ENCODE measurements around the gene CLEC2L. TPM values are rescaled to one million over a fixed set of nuclear protein-coding genes. Genes with fewer than 3 reads are reported as not detected.
A peak's percentile ranks its signal among the peaks of the same experiment; 100 is the strongest.

Gene CLEC2L
- 0.78 TPM for total RNA-seq

DNA sequence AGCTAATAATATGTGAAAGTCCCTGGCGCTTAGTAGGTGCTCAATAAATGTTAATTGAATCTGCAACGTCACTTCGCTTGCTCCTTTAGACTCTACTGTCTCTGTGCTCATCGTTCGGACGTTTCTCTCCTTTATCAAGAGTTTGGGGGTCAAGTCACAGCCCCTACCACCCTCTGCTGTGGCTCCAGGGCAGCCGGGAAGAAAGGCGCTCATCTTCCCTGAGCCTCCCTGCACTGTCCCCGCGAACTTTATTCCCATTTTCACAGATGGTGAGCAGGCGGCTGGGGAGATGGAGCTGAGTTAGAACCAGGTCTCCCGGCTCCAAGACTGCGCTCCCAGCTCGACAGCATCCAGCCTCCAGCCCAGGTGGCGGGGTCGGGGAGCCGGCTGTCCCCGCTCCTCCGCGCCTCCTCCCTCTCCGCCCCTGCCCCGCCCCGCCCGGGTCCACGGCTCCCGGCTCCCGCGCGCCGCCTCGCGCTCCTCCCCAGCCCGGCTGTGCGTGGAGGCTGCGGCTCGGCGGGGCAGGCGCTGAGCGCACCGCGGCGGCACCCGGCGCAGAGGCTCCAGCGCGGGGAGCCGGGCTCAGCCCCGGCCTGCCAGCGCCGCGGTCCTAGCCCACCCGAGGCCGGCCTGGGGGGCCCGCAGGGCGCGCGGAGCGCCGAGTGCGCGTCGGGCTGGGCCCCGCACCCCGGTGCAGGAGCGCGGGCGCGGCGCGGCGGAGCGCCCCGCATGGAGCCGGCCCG is at the start of gene CLEC2L:
Gene CLEC2L, plus strand, starts transcription at position 487 of the 743 bp plus-strand sequence. Its CDS starts 243 bp downstream, at position 730.
- DNase-seq = peak; percentile 17

DNA sequence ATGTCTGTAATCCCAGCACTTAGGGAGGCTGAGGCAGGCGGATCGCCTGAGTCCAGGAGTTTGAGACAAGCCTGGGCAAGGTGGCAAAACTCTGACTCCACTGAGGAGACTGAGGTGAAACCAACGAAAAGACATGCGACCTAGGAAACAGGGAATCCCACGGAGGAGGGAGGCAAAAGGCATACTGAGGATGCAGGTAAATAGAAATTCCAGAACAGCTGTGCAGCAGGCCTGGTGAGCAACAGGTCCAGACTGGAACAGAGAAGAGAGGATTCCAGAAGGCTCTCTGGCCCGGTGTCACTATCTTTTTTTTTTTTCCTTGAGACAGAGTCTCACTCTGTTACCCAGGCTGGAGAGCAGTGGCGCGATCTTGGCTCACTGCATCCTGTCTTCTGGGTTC is 47.3 kb upstream of the CLEC2L start:
- no peak for DNase-seq

DNA sequence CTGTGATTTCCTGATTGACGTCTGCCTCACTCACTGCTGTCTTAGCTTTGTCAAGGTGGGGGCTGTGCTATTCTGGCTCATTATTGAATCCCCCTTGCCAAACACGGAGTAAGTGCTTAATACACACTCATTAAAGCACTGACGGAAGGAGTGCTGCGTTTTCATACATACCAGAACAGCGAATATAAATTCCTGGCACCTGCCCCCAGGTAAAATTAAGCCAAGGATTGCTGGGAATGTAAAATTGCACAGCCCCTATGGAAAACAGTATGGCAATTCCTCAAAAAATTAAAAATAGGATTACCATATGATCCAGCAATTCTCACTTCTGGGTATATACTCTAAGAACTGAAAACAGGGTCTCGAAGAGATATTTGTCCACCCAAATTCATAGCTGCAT is 46.6 kb upstream of the CLEC2L start:
- DNase-seq = no peak

DNA sequence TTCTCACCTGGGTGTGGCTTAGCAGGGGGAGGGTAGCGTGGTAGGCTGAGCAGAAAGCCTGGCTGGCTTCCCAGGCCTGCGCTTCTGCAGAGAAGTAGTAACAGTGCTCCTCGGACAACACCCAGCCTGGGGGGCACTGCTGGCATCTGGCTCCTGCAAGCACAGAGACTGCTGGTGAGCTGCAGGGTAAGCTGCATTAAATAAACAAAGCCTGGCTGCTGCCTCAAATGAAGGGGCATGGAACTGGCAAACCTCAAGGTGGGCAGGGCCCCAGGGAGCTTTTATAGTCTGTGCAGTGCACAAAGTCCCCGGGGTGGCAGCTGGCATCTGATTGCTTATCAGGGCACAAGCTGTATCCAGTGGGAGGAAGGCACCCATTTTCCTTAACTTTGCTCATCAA is 43.9 kb upstream of the CLEC2L start:
- no peak for DNase-seq

DNA sequence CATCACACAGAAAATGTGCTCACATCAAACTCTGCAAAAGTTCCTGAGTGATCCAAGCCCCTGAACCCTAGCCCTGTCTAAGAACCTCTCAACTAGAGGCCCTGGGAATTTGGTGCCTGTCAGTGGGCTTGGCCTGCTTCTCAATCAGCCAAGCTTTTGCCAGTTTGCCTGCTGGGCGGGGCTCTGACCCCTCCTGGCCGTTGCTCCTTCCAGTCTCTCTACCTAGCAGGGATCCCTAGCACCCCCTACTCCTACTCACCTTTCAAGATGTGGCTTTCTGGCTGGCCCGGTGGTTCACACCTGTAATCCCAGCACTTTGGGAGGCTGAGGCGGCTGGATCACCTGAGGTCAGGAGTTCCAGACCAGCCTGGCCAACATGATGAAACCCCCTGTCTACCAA is 42.1 kb upstream of the CLEC2L start:
- no peak for DNase-seq

DNA sequence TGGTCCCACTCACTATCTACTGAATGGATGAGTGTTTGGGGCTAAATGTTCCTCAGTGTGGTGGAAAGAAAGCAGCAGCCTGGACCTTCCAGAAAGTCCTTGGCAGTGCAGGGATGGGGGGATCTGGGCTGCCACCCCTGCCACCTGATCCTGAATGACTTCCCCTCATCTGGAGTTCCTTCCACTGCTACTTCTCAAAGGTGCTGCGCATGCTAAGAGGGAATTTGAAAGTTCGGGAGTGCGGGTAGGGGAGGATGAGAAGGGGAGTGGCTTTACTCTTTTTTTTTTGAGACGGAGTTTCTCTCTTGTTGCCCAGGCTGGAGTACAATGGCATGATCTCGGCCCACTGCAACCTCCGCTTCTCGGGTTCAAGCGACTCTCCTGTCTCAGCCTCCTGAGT is 41.4 kb upstream of the CLEC2L start:
- DNase-seq = no peak

DNA sequence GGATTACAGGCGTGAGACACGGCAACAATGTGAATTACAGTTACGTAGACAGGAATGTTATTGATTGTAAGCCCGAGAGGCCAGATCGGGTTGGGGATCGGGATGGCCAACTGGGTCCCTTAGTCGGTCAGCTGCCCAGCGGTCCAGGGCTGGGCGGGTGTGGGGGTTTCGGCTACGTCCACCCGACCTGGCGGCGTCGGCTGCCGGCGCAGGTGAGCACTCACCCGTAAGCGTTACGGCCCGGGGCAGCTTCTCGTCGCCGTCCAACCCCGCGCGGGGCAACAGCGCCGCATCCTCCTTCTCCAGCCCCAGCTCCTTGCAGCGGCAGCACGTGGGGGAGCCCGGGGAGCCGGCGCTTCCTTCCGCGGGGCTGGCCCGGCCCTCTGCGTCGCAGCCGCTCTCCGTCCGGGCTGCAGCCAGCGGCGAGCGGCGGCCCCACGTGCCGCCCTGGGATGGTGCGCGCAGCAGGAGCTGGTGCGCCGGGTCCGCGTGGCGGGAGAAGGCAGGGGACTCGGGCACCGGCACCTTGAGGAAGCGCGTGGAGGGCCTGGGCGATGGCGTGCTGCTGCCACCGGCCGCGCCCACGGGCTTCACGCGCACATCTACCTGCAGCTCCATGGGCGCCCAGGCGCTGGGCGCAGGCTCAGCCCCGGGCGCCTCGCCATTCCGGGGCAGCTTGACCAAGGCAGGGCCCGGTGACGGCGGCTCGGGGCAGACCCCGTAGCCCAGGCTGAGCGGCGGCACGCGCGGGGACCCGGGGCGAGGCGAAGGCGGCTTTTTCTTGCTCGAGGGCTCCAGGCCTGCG is 40.6 kb upstream of the CLEC2L start:
- no peak for DNase-seq

DNA sequence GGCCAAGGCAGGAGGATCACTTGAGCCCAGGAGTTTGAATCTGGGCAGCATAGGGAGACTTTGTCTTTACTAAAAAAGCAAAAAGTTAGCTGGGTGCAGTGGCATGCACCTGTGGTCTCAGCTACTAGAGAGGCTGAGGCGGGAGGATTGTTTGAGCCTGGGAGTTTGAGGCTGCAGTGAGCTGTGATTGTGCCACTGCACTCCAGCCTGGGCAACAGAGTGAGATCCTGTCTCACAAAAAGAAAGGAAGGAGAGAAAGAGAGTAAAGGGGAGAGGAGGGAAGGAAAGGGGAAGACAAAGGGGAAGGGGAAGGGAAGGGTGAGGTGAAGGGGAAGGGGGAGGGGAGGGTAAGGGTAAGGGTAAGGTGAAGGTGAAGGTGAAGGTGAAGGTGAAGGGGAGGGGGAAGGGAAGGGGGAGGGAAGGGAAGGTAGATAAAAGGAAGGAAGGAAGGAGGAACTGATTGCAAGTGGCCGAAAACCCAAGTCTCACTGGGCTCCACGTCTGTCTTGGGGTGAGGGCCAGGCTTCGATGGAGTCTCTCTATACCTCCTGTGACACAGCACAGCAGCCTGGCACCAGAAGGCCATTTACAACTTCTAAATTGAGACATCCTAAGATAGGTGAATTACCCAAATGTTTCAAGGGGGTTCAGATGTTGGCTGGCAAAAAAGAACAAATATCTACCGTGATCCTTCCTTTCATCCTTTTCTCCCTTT is 36.0 kb upstream of the CLEC2L start:
- no peak for DNase-seq

DNA sequence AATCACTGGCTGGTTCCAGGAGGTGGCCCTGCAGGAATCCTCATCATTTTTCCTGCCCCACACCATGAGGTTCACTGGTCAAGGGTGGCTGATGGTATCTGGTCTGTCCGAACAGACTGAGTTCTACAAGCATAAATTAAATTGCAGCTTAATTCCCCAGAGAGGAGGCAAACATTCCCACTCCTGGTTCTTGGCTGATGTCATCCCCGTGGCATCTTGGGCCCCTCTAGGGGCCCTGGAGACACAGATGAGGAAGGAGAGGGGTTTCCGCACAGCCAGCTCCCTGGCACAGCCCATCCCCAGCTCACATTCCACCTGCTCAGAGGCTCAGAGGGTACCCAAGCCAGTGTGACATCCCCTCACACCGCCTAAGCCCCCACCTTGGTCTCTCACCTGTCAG is 34.7 kb upstream of the CLEC2L start:
- DNase-seq = no peak

DNA sequence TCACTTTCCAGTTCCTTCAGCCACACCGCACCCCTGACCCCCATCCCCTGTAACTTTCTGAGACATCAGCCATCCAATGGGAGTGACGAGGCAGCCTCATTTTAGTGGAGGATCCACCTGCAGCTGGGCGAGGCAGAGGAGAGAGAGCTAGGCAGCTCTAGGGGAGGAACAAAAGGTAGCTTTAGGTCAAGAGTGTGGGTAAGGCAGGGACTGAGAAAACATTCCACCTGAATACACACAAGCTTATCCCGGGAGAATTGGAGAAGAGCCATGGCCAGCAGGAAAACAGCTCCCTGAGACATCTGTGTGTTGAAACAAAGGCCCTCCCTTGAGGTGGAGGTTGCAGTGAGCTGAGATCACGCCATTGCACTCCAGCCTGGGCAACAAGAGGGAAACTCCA is 33.4 kb upstream of the CLEC2L start:
- no peak for DNase-seq

DNA sequence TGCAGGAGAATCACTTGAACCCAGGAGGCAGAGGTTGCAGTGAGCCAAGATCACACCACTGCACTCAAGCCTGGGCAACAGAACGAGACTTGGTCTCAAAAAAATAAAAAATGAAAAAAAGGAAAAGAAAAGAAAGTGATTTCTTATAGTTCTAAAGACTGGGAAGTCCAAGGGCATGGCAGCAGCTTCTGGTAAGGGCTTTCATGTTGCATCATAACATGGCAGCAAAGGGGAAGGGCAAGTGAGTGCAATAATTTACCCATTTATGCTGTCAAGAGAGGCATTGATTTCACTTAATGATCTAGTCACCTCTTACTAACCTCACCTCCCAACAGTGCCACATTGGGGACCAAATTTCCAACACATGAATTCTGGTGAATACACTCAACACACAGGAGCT is 31.2 kb upstream of the CLEC2L start:
- DNase-seq = no peak

DNA sequence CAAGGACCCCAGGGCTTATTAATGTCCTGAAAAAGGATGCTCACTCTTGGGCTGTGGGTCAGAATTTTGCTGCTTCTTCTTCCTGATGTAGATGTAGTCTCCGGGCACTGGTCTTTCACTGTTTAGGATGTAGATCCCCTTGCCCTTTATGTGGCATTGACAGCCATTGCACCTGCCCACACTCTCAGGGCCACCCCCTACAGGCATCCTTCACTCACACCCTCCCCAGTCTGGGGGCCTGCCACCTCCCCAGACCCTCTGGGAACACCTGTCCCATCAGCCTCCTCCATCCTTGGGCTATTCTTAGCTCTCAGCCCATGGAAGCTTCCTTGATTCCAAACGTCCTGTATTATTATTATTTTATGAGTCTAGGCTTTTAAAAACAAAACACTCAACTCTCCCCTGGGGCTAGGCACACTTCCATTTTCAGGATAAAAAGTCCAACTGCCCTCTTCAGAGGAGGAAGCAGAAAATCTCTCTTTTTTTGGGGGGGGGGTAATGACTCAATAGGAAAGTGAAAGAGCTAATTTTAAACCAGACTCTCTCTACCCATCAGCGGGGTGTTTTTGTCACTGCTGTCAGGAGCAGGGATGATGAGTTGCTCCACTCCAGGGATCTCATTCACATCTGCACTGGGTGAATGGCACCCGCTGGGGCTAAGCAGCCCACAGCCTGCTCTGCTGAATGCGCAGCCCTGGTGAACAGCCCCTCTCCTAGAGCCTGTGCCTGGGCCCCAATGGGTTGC is 28.5 kb upstream of the CLEC2L start:
- no peak for DNase-seq

DNA sequence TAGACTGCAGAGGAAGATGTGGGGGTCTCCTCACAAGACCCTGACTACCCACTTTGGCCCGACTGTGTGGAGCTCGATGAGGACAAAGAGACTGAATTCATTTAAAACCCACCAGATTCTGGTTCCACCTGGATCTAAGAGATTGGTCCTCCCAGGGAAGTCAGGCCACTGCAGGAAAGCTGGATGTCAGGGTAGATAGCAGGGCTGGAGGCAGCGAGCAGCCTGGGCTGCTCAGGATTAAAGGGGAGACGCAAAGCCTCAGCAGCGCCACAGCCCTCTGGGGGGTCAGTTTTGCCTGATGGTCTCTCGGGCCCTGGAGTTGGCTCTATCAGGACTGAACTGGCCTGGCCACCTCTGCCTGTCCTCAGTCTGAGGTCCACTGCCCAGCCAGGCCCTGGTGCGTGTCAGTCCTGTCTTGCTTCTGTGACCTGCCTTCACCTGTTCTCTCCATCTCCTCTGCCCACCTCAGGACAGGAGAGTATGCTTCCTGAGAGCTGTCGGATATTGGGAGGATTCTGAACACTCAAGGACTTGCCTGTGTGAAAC is 27.8 kb upstream of the CLEC2L start:
- no peak for DNase-seq

DNA sequence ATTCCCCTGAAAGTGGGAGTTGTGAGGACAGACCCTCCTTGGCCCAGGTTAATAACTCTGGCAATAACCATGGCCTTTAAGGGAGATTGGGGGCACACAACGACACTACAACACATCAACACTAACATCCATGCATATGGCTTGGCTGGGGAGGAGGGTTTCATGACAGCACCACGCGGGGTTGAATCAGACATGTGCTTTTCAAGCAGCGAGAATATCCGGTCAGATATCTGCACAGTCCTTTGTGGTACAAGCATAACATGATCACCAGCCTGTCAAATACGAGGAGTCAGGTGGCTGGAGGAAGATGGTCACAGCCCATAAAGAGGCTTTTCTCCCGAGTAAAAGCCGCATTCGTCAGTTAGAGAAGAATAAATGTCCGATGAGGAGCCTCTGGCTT is 27.0 kb upstream of the CLEC2L start:
- DNase-seq = no peak

DNA sequence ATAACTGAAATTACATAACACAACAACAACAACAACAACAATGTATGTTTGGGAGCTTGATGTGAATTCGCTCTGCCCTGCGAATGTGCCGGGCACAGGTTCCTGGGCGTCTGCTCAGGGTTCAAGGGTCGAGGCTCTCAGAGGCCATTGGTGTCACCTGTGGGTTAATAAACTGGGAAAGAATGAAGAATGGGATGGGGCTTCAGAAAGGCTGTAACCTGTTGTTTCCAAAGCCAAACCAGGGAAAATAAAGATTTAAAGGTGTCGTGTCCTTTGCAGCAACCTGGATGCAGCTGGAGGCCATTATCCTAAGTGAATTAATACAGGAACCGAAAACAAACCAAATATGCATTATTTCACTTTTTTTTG is 22.7 kb upstream of the CLEC2L start:
- no peak for DNase-seq

DNA sequence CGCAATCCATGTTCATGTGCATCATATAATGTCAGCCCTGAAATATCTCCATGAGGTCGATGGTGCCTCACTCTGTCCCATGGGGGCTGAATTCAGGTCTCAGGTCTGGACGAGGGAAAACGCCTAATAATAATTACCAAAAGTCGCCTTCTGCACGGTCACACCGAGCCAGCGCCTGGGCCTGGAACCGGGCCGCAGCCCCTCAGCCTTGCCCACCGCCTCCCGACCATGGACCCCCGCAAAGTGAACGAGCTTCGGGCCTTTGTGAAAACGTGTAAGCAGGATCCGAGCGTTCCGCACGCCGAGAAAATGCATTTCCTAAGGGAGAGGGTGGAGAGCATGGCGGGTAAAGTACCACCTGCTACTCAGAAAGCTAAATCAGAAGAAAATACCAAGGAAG is 21.3 kb upstream of the CLEC2L start:
- DNase-seq = no peak

DNA sequence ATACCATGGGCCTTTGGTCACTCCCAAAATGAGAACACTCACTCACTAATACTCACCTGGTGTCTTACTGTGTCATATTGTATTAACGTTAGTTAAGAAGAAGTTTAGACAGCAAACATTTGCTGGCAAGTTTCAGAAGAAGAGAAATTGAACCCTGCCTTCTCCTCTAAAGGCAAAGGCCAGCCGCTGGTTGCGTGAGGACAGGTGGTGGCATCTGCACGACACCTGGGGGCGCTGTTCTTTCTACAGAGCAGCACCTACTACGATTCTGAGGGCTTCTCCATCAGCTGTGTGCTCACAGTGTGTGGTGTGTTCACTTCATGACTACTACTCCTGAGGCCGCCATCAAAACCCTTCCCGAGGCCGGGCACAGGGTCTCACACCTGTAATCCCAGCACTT is 17.9 kb upstream of the CLEC2L start:
- no peak for DNase-seq

DNA sequence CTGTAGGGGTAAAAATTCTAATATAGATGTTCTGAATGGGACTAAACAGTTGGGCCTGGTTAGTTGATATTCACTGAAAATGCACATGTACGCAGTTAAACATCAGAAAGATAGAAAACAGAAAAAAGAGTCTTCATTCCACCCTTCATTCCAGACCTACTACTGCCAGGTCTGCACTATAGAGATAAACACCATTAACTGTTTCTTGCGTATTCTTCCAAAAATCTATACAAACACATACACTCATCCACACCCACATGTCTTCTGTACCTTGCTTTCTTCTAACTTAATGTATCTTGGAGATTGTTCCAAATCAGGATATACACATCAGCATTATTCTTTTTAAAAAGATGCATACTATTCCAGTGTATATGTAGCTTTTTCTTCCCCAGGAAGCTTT is 13.9 kb upstream of the CLEC2L start:
- no peak for DNase-seq

DNA sequence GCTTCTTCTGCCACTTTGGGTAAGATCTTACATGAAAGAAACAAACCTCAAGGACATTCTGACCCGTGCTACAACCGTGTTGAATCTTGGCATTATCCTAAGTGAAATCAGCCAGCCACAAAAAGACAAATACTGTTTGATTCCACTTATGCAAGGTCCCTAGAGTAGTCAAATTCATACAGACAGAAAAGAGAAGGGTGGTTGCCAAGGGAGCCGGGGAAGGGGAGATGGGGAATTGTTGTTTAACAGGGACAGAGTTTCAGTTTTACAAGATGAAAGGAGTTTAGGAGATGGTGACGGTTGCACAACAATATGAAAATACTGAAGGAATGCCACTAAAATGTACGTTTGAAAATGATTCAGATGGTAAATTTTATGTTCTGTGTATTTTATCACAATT is 12.2 kb upstream of the CLEC2L start:
- no peak for DNase-seq

DNA sequence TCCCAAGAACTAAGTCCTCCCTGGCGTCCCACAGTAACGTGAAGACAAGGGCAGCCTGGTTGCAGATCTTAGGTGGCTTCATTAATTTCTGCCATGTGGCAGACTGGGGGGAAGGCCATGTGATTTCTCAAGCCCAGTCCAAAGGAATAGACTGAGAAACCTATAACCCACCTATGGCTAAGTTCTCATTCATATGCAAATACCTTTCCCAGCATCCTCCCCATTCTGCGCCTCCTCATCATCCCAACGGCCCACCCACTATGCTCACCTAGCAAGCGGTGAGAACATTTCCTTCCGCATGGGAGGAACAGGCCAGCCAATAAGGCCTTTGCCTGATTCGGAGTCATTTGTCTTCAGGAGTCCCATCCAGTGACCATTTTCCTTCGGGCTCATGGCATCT is 8.2 kb upstream of the CLEC2L start:
- no peak for DNase-seq

DNA sequence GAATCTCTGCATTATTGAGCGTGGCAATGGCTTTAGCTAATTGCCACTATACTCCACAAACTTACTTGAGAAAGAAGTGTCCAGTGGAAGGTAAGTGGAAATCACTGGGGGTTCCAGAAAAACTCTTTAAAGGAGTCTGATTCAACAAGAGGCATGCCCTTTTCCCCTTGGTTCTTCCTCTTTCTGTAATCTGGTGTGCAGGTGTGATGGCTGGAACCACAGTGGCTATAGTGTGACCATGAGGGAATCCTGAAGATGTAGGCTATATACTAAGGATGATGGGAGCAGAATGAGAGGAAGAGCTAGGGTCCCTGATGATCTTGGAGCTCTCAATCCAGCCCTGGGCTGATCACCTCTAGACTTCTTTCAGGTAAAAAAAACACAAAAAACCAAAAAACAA is 2.0 kb upstream of the CLEC2L start:
- no peak for DNase-seq

DNA sequence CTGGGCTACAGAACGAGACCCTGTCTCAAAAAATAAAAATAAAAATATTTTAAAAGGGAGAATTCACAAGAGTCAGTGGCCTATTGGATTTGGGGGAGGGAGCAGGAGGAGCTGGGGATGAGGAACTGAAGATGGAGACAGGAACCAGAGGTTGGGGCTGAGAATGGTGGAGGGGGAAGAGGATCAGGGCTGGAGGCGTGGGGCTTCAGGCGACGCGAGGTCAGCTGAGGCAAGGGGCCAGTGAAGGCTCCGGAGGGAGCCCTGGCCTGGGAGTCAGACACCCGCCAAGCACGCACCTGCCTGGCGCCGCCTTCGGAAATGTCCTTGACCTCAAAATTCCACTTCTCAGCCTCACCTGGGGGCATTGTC is 671 bp upstream of the CLEC2L start:
- DNase-seq = no peak

All from occipital lobe (tissue), 2 donors.